ENCODE results near the gene RIMBP2.

Gene RIMBP2

GRCh38 chr12:130479401-130480125 lies 236.5 kb downstream of the RIMBP2 start:
- no peak for DNase-seq

GRCh38 chr12:130478786-130479185 lies 237.3 kb downstream of the RIMBP2 start:
- DNase-seq = no peak

GRCh38 chr12:130477701-130478100 lies 238.4 kb downstream of the RIMBP2 start:
- DNase-seq = no peak

GRCh38 chr12:130477266-130477665 lies 238.8 kb downstream of the RIMBP2 start:
- DNase-seq = no peak

GRCh38 chr12:130476451-130477135 lies 239.5 kb downstream of the RIMBP2 start:
- peak; percentile 64 for DNase-seq

- no peak for DNase-seq
These were observed 241.4 kb downstream of the RIMBP2 start for GRCh38 chr12:130474599-130475269.

- no peak for DNase-seq
These were observed 242.8 kb downstream of the RIMBP2 start for GRCh38 chr12:130473266-130473665.

- DNase-seq = no peak
These were observed 245.1 kb downstream of the RIMBP2 start for GRCh38 chr12:130470969-130471368.

GRCh38 chr12:130469552-130469951 lies 246.5 kb downstream of the RIMBP2 start:
- DNase-seq = no peak

GRCh38 chr12:130468700-130469245 lies 247.3 kb downstream of the RIMBP2 start:
- DNase-seq = no peak

GRCh38 chr12:130468186-130468585 lies 247.9 kb downstream of the RIMBP2 start:
- DNase-seq = no peak

- no peak for DNase-seq
These were observed 250.5 kb downstream of the RIMBP2 start for GRCh38 chr12:130465626-130466025.

GRCh38 chr12:130465046-130465445 lies 251.1 kb downstream of the RIMBP2 start:
- DNase-seq = no peak

GRCh38 chr12:130463818-130464670 lies 252.1 kb downstream of the RIMBP2 start:
- DNase-seq = no peak

GRCh38 chr12:130463275-130463658 lies 252.8 kb downstream of the RIMBP2 start:
- peak; percentile 44 for DNase-seq

- no peak for DNase-seq
These were observed 253.4 kb downstream of the RIMBP2 start for GRCh38 chr12:130462558-130463274.

- no peak for DNase-seq
These were observed 254.1 kb downstream of the RIMBP2 start for GRCh38 chr12:130461839-130462557.

- no peak for DNase-seq
These were observed 254.7 kb downstream of the RIMBP2 start for GRCh38 chr12:130461447-130461815.

- no peak for DNase-seq
These were observed 255.3 kb downstream of the RIMBP2 start for GRCh38 chr12:130460611-130461446.

- DNase-seq = no peak
These were observed 256.2 kb downstream of the RIMBP2 start for GRCh38 chr12:130459916-130460315.

Data from retina (tissue), 1 donor.